GM20000 (cell line): ENCODE measurements around the gene GRK1.

Experiments used
- DNase-seq: peaks from one replicate; pipeline ENCODE4 v3.0.0; 2012; ENCODE audit warnings: low spot score
- TF ChIP-seq, protein P1 (sequence below): IDR thresholded peaks from 2 replicates; pipeline ENCODE4 v1.5.1; 2012; ENCODE audit warnings: mild to moderate bottlenecking, control low read depth; ENCODE audit errors: extremely low read depth, missing control alignments

GRK1 gene

GRCh38 chr13:113669755-113670341, 2.8 kb downstream of the GRK1 start:
- TF ChIP-seq, protein P1, sequence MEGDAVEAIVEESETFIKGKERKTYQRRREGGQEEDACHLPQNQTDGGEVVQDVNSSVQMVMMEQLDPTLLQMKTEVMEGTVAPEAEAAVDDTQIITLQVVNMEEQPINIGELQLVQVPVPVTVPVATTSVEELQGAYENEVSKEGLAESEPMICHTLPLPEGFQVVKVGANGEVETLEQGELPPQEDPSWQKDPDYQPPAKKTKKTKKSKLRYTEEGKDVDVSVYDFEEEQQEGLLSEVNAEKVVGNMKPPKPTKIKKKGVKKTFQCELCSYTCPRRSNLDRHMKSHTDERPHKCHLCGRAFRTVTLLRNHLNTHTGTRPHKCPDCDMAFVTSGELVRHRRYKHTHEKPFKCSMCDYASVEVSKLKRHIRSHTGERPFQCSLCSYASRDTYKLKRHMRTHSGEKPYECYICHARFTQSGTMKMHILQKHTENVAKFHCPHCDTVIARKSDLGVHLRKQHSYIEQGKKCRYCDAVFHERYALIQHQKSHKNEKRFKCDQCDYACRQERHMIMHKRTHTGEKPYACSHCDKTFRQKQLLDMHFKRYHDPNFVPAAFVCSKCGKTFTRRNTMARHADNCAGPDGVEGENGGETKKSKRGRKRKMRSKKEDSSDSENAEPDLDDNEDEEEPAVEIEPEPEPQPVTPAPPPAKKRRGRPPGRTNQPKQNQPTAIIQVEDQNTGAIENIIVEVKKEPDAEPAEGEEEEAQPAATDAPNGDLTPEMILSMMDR = no peak
- DNase-seq = no peak

GRCh38 chr13:113670541-113670940, 3.5 kb downstream of the GRK1 start:
- DNase-seq = no peak
- TF ChIP-seq, protein P1 = no peak

DNA sequence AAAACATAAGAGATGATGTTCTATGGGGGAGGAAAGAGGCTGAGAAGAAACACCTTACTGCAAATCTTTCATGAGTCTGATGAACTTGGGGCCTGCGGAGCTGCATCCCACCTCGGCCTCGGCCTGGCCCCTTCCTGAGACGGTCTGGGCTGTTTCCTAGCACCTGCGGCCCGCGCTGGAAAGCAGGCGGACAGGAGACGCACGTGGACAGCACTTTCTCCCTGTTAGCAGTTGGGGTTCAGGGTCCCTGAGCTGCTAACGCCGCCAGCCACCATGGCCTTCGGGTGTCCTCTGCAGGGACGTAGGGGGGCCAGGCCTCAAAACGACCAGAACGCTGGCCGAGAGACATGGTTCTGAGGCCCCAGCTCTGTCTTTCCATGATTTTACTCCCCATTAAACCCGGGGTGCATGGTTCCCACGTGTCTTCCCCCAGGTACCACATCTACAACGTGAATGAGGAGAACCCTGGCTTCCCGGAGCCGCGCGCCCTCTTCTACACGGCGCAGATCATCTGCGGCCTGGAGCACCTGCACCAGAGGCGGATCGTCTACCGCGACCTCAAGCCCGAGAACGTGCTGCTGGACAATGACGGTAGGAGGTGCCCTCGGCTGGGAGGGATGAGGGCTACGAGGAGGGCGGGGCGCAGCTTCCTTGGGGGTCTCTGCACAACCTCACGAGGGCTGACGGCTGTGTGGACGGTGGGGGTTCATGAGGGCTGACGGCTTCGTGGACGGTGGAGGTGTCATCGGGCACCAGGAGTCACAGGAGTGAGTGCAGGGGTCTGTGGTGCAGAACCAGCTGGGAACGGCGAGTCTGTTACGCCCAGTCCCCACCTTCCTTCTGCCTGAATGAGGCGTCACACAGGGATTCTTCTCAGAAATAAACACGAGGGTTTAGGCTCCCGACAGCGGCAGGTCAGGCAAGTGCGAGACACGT, 4.3 kb downstream of the GRK1 start:
- TF ChIP-seq, protein P1 = no peak
- no peak for DNase-seq

GRCh38 chr13:113672002-113672651, 5.1 kb downstream of the GRK1 start:
- TF ChIP-seq, protein P1 = no peak
- DNase-seq = no peak

DNA sequence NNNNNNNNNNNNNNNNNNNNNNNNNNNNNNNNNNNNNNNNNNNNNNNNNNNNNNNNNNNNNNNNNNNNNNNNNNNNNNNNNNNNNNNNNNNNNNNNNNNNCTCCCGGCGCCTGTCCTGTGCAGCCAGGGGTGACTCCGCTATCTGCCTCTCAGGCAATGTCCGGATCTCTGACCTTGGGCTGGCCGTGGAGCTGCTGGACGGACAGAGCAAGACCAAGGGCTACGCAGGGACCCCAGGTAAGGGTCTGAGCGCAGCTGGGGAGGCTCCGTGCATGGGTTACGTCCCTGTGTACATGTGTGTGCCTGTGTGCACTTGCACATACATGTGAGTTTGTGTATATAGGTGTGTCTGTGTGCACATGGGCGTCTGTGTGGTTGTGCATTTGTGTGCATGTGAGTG, 55.9 kb downstream of the GRK1 start:
- TF ChIP-seq, protein P1 = no peak
- no peak for DNase-seq

- TF ChIP-seq, protein P1 = no peak
- no peak for DNase-seq
Measured at GRCh38 chr13:113723410-113724015, 56.5 kb downstream of the GRK1 start.
